ENCODE measurements around the gene GAS7. TPM values are rescaled to one million over a fixed set of nuclear protein-coding genes. Genes with fewer than 3 reads are reported as not detected.
A peak's percentile ranks its signal among the peaks of the same experiment; 100 is the strongest.

Gene GAS7
- total RNA-seq, 1 donor from 2014 or later = 2.9 TPM

GRCh38 chr17:10172778-10173177 is 25.6 kb downstream of the GAS7 start:
- TF ChIP-seq EZH2phosphoT487 (IDR thresholded peaks at IDR 0.05) = no peak
- no peak for TF ChIP-seq EZH2 (IDR thresholded peaks at IDR 0.05)
- TF ChIP-seq CTCF (IDR thresholded peaks at IDR 0.05) = no peak
- no peaks in the 10 kb centered on the region for H3K36me3 ChIP-seq
- H3K79me2 ChIP-seq (ENCODE audit: low read depth) = no peaks in the 10 kb centered on the region
- peaks cover 33% of the 10 kb centered on the region for H3K4me1 ChIP-seq
- no peak overlapping the region for H3K27ac ChIP-seq
- Mint-ChIP-seq H3K36me3 (peaks cover 2% of the 10 kb centered on the region), H3K4me1 (peaks cover 39% of the 10 kb centered on the region), H3K27me3 (ENCODE audit: insufficient read depth, low read depth) (peaks cover 11% of the 10 kb centered on the region), H3K4me3 (no peak overlapping the region), H3K27ac (no peak overlapping the region), H3K9me3 (peaks cover 8% of the 10 kb centered on the region)
- H3F3A ChIP-seq (ENCODE audit: low read depth) = peaks cover 21% of the 10 kb centered on the region
- no peaks in the 10 kb centered on the region for H4K20me1 ChIP-seq (ENCODE audit: low read depth)
- H3K27me3 ChIP-seq = no peaks in the 10 kb centered on the region
- H3K9ac ChIP-seq = no peak overlapping the region
- H2AFZ ChIP-seq (replicated peaks) = no peak overlapping the region
- no peaks in the 10 kb centered on the region for H3K9me3 ChIP-seq (ENCODE audit: low read depth)
- no peak overlapping the region for H3K4me3 ChIP-seq
- H3K4me2 ChIP-seq = no peak overlapping the region
- DNase-seq (ENCODE audit: low spot score) = no peak

GRCh38 chr17:10172241-10172741 is 26.1 kb downstream of the GAS7 start:
- Histone ChIP-seq H3K9me3 (ENCODE audit: low read depth) (no peaks in the 10 kb centered on the region), H2AFZ (replicated peaks) (no peak overlapping the region), H3K27me3 (no peaks in the 10 kb centered on the region), H3K4me2 (no peak overlapping the region), H3K36me3 (no peaks in the 10 kb centered on the region), H3K4me3 (no peak overlapping the region), H3K9ac (no peak overlapping the region), H3K4me1 (peaks cover 28% of the 10 kb centered on the region), H4K20me1 (ENCODE audit: low read depth) (no peaks in the 10 kb centered on the region), H3K79me2 (ENCODE audit: low read depth) (no peaks in the 10 kb centered on the region), H3F3A (ENCODE audit: low read depth) (peaks cover 21% of the 10 kb centered on the region), H3K27ac (no peak overlapping the region)
- Mint-ChIP-seq H3K4me1 (peaks cover 34% of the 10 kb centered on the region), H3K4me3 (peak overlapping the region; percentile 31), H3K27ac (no peak overlapping the region), H3K36me3 (peaks cover 2% of the 10 kb centered on the region), H3K27me3 (ENCODE audit: insufficient read depth, low read depth) (peaks cover 6% of the 10 kb centered on the region), H3K9me3 (peaks cover 8% of the 10 kb centered on the region)
- DNase-seq (ENCODE audit: low spot score) = no peak
- no peak for TF ChIP-seq EZH2 (IDR thresholded peaks at IDR 0.05)
- TF ChIP-seq EZH2phosphoT487 (IDR thresholded peaks at IDR 0.05) = no peak
- TF ChIP-seq CTCF (IDR thresholded peaks at IDR 0.05) = no peak

GRCh38 chr17:10171581-10171981 is 26.8 kb downstream of the GAS7 start:
- no peak overlapping the region for H3K4me3 Mint-ChIP-seq
- no peak overlapping the region for H3K4me2 ChIP-seq

GRCh38 chr17:10171122-10171571 is 27.3 kb downstream of the GAS7 start:
- H3K9ac ChIP-seq = no peak overlapping the region
- no peak overlapping the region for H3K27ac Mint-ChIP-seq
- peaks cover 22% of the 10 kb centered on the region for H3K4me1 Mint-ChIP-seq
- H3K4me1 ChIP-seq = peaks cover 19% of the 10 kb centered on the region
- H3K4me2 ChIP-seq = peak overlapping the region; percentile 56
- TF ChIP-seq EZH2phosphoT487 (IDR thresholded peaks at IDR 0.05) (no peak), EZH2 (IDR thresholded peaks at IDR 0.05) (no peak), CTCF (IDR thresholded peaks at IDR 0.05) (no peak)
- no peaks in the 10 kb centered on the region for H3K36me3 ChIP-seq
- H3K27me3 Mint-ChIP-seq (ENCODE audit: insufficient read depth, low read depth) = peaks cover 3% of the 10 kb centered on the region
- peaks cover 2% of the 10 kb centered on the region for H3K36me3 Mint-ChIP-seq
- no peak overlapping the region for H3K4me3 ChIP-seq
- H3F3A ChIP-seq (ENCODE audit: low read depth) = peaks cover 21% of the 10 kb centered on the region
- H3K79me2 ChIP-seq (ENCODE audit: low read depth) = no peaks in the 10 kb centered on the region
- DNase-seq (ENCODE audit: low spot score) = no peak
- no peaks in the 10 kb centered on the region for H4K20me1 ChIP-seq (ENCODE audit: low read depth)
- H2AFZ ChIP-seq (replicated peaks) = no peak overlapping the region
- H3K27ac ChIP-seq = no peak overlapping the region
- H3K9me3 Mint-ChIP-seq = peaks cover 8% of the 10 kb centered on the region
- no peaks in the 10 kb centered on the region for H3K9me3 ChIP-seq (ENCODE audit: low read depth)
- no peaks in the 10 kb centered on the region for H3K27me3 ChIP-seq
- H3K4me3 Mint-ChIP-seq = no peak overlapping the region

More at GRCh38 chr17:10171581-10171981, 26.8 kb downstream of the GAS7 start:
- no peak overlapping the region for H3K9ac ChIP-seq
- peaks cover 8% of the 10 kb centered on the region for H3K9me3 Mint-ChIP-seq
- no peaks in the 10 kb centered on the region for H4K20me1 ChIP-seq (ENCODE audit: low read depth)
- H3K4me3 ChIP-seq = no peak overlapping the region
- H3F3A ChIP-seq (ENCODE audit: low read depth) = peaks cover 21% of the 10 kb centered on the region
- H3K4me1 ChIP-seq = peaks cover 22% of the 10 kb centered on the region
- no peaks in the 10 kb centered on the region for H3K79me2 ChIP-seq (ENCODE audit: low read depth)
- H3K36me3 ChIP-seq = no peaks in the 10 kb centered on the region
- peaks cover 3% of the 10 kb centered on the region for H3K27me3 Mint-ChIP-seq (ENCODE audit: insufficient read depth, low read depth)
- H3K27ac ChIP-seq = no peak overlapping the region
- no peak overlapping the region for H2AFZ ChIP-seq (replicated peaks)
- H3K27ac Mint-ChIP-seq = no peak overlapping the region
- peaks cover 27% of the 10 kb centered on the region for H3K4me1 Mint-ChIP-seq
- H3K36me3 Mint-ChIP-seq = peaks cover 2% of the 10 kb centered on the region
- DNase-seq (ENCODE audit: low spot score) = no peak
- no peaks in the 10 kb centered on the region for H3K9me3 ChIP-seq (ENCODE audit: low read depth)
- no peak for TF ChIP-seq EZH2 (IDR thresholded peaks at IDR 0.05)
- TF ChIP-seq EZH2phosphoT487 (IDR thresholded peaks at IDR 0.05) = no peak
- no peaks in the 10 kb centered on the region for H3K27me3 ChIP-seq
